ENCODE measurements around the gene CTSE.

- no peak for TF ChIP-seq CTCF (IDR thresholded peaks at IDR 0.05)
- no peak for TF ChIP-seq ZFX (IDR thresholded peaks at IDR 0.05; ENCODE audit: borderline replicate concordance)
Observed at GRCh38 chr1:206050655-206051235, 27.1 kb upstream of the CTSE start.

Data from 22Rv1 (cell line).